Omental fat pad (tissue), 4 donors: ENCODE data around the gene CDC73. TPM values are rescaled to one million over a fixed set of nuclear protein-coding genes. Genes with fewer than 3 reads are reported as not detected.

Source experiments
- ATAC-seq: fragments of 150-250 bp; one replicate; pipeline ENCODE4 v1.9.1; 2016; ENCODE audit warnings: mild to moderate bottlenecking, moderate library complexity; ENCODE audit not compliant: low FRiP score
- DNase-seq: peaks from one replicate; pipeline ENCODE4 v3.0.0-alpha.2; 2019; ENCODE audit warnings: low spot score
- total RNA-seq, 4 donors: library from RNA; depleted of rRNA; stranded (reverse); fragments of >200 nt; gene quantifications; one replicate each; pipeline ENCODE4 v1.1.0, GENCODE V29; 2016
- TF ChIP-seq, protein P1 (sequence below), 3 donors: fragments of 450-650 bp; IDR thresholded peaks; one replicate each; pipeline ENCODE4 v1.5.1; 2016 to 2017; ENCODE audit warnings: antibody characterized with exemption in 3 of 3, mild to moderate bottlenecking in 3 of 3, moderate library complexity in 2 of 3

Gene CDC73
- total RNA-seq, 4 donors from 2014 or later = 34.0 to 50.2 (median 39.7) TPM

- TF ChIP-seq, protein P1, sequence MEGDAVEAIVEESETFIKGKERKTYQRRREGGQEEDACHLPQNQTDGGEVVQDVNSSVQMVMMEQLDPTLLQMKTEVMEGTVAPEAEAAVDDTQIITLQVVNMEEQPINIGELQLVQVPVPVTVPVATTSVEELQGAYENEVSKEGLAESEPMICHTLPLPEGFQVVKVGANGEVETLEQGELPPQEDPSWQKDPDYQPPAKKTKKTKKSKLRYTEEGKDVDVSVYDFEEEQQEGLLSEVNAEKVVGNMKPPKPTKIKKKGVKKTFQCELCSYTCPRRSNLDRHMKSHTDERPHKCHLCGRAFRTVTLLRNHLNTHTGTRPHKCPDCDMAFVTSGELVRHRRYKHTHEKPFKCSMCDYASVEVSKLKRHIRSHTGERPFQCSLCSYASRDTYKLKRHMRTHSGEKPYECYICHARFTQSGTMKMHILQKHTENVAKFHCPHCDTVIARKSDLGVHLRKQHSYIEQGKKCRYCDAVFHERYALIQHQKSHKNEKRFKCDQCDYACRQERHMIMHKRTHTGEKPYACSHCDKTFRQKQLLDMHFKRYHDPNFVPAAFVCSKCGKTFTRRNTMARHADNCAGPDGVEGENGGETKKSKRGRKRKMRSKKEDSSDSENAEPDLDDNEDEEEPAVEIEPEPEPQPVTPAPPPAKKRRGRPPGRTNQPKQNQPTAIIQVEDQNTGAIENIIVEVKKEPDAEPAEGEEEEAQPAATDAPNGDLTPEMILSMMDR (IDR thresholded peaks at IDR 0.05) = no peak
- DNase-seq (no peak), ATAC-seq (no peak)
Observed at GRCh38 chr1:193176788-193177187, 55.0 kb downstream of the CDC73 start.

DNA sequence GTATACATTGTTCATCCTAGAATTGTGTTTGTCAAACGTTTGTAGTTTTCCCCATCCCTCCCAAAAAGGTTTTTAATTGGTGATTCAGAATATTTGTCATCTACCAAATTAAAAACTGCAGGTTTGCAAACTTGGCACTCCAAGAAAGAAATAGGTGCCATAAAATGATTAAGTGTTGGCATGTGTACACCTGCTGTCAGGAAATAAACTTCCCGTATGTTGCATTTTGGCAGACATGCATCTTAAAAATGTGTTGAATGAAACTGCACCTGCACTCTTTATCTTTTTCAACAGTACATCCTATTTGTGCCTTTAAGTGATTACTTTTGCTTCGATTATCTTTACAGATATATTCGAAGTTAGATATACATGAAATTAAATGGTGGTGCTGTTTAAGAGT, 57.3 kb downstream of the CDC73 start:
- TF ChIP-seq, protein P1 (IDR thresholded peaks at IDR 0.05) = no peak
- ATAC-seq = no peak
- DNase-seq = no peak

- TF ChIP-seq, protein P1 (IDR thresholded peaks at IDR 0.05) = no peak
- ATAC-seq = no peak
Observed at GRCh38 chr1:193181536-193181935, 59.7 kb downstream of the CDC73 start.

GRCh38 chr1:193181985-193182384, 60.2 kb downstream of the CDC73 start:
- DNase-seq (no peak), ATAC-seq (no peak)
- TF ChIP-seq, protein P1 (IDR thresholded peaks at IDR 0.05) = no peak

More at GRCh38 chr1:193181536-193181935, 59.7 kb downstream of the CDC73 start:
- DNase-seq = no peak

DNA sequence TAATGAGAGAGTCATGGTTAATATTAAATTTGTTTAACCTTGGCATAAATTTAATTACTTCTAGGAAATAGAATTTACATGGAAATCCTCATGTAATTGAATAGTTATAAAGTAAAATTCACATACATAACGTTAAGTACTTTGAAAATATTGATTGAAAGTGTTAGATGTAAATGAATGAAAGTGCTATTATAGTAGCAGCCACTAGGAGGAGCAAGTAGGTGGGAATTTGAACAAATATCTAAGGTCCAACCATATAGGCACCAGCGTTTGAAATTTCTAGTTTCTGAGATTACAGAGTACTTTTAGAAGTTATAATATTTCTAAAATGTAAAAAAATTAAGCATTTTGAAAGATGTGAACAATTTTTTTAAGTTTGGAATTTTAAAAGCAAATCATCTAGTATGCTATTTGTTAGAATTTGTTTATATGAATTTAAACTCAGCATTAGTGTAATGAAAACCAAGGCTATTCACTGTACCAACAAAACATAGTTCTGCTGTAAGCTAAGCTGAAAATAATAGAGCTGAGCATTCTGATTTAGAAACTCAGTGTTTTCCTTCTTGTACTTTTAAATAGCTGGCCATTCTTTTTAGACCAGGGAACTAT, 61.3 kb downstream of the CDC73 start:
- TF ChIP-seq, protein P1 (IDR thresholded peaks at IDR 0.05) = no peak
- ATAC-seq = no peak
- no peak for DNase-seq

- no peak for DNase-seq
- TF ChIP-seq, protein P1 (IDR thresholded peaks at IDR 0.05) = no peak
- no peak for ATAC-seq
Observed at GRCh38 chr1:193184776-193185175, 62.9 kb downstream of the CDC73 start.

DNA sequence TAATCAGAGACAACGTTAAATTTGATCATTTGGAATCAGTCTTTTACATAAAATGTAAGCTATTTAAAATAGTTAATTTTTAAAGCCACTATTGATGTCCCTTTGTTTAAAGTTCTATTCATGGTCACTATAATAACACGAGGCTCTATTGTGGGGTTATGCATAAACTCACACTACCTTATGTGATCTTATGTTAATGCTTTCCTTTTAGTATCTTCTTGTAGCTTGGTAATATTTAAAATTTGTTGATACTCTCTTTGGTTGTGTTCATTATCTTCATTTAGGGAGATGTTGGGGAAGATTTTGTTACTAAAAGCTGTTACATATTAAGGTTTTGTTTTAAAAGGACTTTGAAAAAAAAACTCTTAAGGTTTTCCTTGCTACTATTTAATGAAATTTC, 63.4 kb downstream of the CDC73 start:
- no peak for DNase-seq
- ATAC-seq = no peak
- TF ChIP-seq, protein P1 (IDR thresholded peaks at IDR 0.05) = no peak
